ENCODE results near the gene ADD1. TPM values are rescaled to one million over a fixed set of nuclear protein-coding genes. Genes with fewer than 3 reads are reported as not detected.
A peak's percentile ranks its signal among the peaks of the same experiment; 100 is the strongest.

The ADD1 gene
- total RNA-seq, 1 experiment from 2014 or later: 232 TPM

DNA sequence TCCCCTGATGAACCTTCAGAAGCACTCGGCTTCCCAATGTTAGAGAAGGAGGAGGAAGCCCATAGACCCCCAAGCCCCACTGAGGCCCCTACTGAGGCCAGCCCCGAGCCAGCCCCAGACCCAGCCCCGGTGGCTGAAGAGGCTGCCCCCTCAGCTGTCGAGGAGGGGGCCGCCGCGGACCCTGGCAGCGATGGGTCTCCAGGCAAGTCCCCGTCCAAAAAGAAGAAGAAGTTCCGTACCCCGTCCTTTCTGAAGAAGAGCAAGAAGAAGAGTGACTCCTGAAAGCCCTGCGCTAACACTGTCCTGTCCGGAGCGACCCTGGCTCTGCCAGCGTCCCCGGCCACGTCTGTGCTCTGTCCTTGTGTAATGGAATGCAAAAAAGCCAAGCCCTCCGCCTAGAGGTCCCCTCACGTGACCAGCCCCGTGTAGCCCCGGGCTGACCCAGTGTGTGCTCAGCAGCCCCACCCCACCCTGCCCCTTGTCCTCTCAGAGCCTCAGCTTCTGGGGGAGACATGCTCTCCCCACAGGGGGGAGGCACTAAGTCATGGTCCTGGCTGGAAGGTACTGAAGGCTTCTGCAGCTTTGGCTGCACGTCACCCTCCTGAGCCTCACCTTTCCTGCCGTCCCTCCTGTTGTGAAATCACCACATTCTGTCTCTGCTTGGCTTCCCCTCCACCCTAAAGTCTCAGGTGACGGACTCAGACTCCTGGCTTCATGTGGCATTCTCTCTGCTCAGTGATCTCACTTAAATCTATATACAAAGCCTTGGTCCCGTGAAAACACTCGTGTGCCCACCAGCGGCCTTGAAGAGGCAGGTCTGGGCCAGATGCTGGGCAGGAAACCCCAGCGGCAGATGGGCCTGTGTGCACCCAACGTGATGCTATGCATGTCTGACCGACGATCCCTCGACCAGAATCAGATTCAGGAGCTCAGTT is 84.9 kb downstream of the ADD1 start:
- no peak for DNase-seq (ENCODE audit: low spot score)
- TF ChIP-seq EZH2 (IDR thresholded peaks at IDR 0.05; ENCODE audit: borderline replicate concordance, low read depth, low read length, poor library complexity, severe bottlenecking): no peak
- TF ChIP-seq, protein P1, sequence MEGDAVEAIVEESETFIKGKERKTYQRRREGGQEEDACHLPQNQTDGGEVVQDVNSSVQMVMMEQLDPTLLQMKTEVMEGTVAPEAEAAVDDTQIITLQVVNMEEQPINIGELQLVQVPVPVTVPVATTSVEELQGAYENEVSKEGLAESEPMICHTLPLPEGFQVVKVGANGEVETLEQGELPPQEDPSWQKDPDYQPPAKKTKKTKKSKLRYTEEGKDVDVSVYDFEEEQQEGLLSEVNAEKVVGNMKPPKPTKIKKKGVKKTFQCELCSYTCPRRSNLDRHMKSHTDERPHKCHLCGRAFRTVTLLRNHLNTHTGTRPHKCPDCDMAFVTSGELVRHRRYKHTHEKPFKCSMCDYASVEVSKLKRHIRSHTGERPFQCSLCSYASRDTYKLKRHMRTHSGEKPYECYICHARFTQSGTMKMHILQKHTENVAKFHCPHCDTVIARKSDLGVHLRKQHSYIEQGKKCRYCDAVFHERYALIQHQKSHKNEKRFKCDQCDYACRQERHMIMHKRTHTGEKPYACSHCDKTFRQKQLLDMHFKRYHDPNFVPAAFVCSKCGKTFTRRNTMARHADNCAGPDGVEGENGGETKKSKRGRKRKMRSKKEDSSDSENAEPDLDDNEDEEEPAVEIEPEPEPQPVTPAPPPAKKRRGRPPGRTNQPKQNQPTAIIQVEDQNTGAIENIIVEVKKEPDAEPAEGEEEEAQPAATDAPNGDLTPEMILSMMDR (conservative IDR thresholded peaks at IDR 0.05; ENCODE audit: low read depth, low read length): no peak
- intact Hi-C loops (cut with micrococcal nuclease; ENCODE audit: unreplicated experiment): no loop called here
- Histone ChIP-seq H3K4me3 (ENCODE audit: low read depth, low read length, poor library complexity, severe bottlenecking) (no peak overlapping the region), H3K36me3 (ENCODE audit: insufficient read depth, low read length, poor library complexity, severe bottlenecking) (peaks cover 50% of the 10 kb centered on the region), H3K9me3 (ENCODE audit: low read depth, low read length, poor library complexity, severe bottlenecking) (no peaks in the 10 kb centered on the region), H3K4me1 (ENCODE audit: insufficient read depth, low read length, poor library complexity, severe bottlenecking) (peaks cover 10% of the 10 kb centered on the region), H3K27me3 (replicated peaks; ENCODE audit: insufficient read depth, low read depth, low read length, poor library complexity) (no peaks in the 10 kb centered on the region), H3K27ac (ENCODE audit: low read depth, low read length, poor library complexity, severe bottlenecking) (no peak overlapping the region)
- ChIA-PET CTCF (no interaction called here), POLR2A (ENCODE audit: low non-redundant PET) (no interaction called here)
- BruUV-seq (replicated peaks): no TSS peak

DNA sequence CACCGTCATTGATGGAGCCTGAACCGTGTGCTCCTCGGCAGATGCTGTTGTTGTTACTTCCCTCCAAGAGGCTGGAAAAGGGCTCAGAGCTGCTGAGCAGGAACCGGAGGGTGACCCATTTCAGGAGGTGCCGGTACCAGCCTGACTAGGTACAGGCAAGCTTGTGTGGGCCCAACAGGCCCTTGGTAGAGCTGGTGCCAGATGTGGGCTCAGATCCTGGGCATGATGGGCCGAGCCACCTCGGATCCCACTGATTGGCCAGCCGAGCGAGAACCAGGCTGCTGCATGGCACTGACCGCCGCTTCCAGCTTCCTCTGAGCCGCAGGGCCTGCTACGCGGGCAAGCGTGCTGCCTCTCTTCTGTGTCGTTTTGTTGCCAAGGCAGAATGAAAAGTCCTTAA is 85.8 kb downstream of the ADD1 start:
- TF ChIP-seq, protein P1 (conservative IDR thresholded peaks at IDR 0.05; ENCODE audit: low read depth, low read length): no peak
- TF ChIP-seq EZH2 (IDR thresholded peaks at IDR 0.05; ENCODE audit: borderline replicate concordance, low read depth, low read length, poor library complexity, severe bottlenecking): no peak
- Histone ChIP-seq H3K27me3 (replicated peaks; ENCODE audit: insufficient read depth, low read depth, low read length, poor library complexity) (no peaks in the 10 kb centered on the region), H3K27ac (ENCODE audit: low read depth, low read length, poor library complexity, severe bottlenecking) (no peak overlapping the region), H3K9me3 (ENCODE audit: low read depth, low read length, poor library complexity, severe bottlenecking) (no peaks in the 10 kb centered on the region), H3K4me1 (ENCODE audit: insufficient read depth, low read length, poor library complexity, severe bottlenecking) (peaks cover 10% of the 10 kb centered on the region), H3K4me3 (ENCODE audit: low read depth, low read length, poor library complexity, severe bottlenecking) (no peak overlapping the region), H3K36me3 (ENCODE audit: insufficient read depth, low read length, poor library complexity, severe bottlenecking) (peaks cover 49% of the 10 kb centered on the region)
- DNase-seq (ENCODE audit: low spot score): no peak
- intact Hi-C loops (cut with micrococcal nuclease; ENCODE audit: unreplicated experiment): no loop called here
- BruUV-seq (replicated peaks): TSS peak; percentile 78
- ChIA-PET POLR2A (ENCODE audit: low non-redundant PET) (no interaction called here), CTCF (no interaction called here)

DNA sequence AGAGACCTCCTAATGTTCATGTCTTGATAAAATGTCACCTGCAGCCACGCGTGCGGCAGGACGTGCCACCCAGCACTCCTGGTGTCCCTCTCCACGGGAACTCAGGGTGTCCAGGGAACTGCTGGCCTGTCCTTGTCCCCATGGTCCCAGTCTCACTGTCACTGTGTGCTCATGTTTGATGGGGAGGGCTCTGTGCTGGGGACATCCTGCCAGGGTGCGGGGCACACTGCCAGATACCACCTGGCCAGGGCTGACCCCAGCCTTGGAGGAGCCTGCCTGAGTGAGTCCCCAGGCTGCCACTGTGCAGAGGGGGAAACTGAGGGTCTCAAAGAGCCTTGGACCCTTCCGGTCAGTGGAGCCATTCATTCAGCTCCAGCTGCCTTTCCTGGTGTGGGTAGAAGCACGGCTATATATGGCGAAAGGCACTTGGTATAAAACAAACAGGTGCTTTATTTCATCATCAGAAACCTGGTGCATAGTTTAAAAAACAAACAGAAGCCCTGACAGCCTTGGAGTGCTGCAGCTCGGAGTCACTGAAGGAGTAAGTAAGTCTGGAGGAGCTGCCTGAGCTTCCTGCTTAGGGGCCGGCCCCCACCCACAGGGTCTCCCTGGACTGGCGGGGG is 86.6 kb downstream of the ADD1 start:
- ChIA-PET CTCF (no interaction called here), POLR2A (ENCODE audit: low non-redundant PET) (no interaction called here)
- no peak overlapping the region for H3K27ac ChIP-seq (ENCODE audit: low read depth, low read length, poor library complexity, severe bottlenecking)
- intact Hi-C loops (cut with micrococcal nuclease; ENCODE audit: unreplicated experiment): no loop called here
- TF ChIP-seq EZH2 (IDR thresholded peaks at IDR 0.05; ENCODE audit: borderline replicate concordance, low read depth, low read length, poor library complexity, severe bottlenecking): no peak
- TF ChIP-seq, protein P1 (conservative IDR thresholded peaks at IDR 0.05; ENCODE audit: low read depth, low read length): no peak
- DNase-seq (ENCODE audit: low spot score): no peak
- no peak overlapping the region for H3K4me3 ChIP-seq (ENCODE audit: low read depth, low read length, poor library complexity, severe bottlenecking)
- BruUV-seq (replicated peaks): no TSS peak
- peaks cover 47% of the 10 kb centered on the region for H3K36me3 ChIP-seq (ENCODE audit: insufficient read depth, low read length, poor library complexity, severe bottlenecking)
- H3K27me3 ChIP-seq (replicated peaks; ENCODE audit: insufficient read depth, low read depth, low read length, poor library complexity): no peaks in the 10 kb centered on the region
- no peaks in the 10 kb centered on the region for H3K9me3 ChIP-seq (ENCODE audit: low read depth, low read length, poor library complexity, severe bottlenecking)
- H3K4me1 ChIP-seq (ENCODE audit: insufficient read depth, low read length, poor library complexity, severe bottlenecking): peaks cover 10% of the 10 kb centered on the region
